K562 (cell line): ENCODE measurements around the gene AQP6. TPM values are rescaled to one million over a fixed set of nuclear protein-coding genes. Genes with fewer than 3 reads are reported as not detected.
A peak's percentile ranks its signal among the peaks of the same experiment; 100 is the strongest.

Experiments used
- ATAC-seq: fragments of 200-7000 bp; cut with Tn5 transposase; 3 replicates; pipeline ENCODE4 v1.9.1; 2020; ENCODE audit warnings: moderate library complexity
- BruUV-seq: library from RNA; stranded (reverse); fragments of 400-500 nt; replicated peaks from 2 replicates; lab custom pipeline; 2021; lab: Mats Ljungman, UMichigan
- CTCF ChIA-PET: fragments of 300-600 bp; formaldehyde crosslinking; extraction: SDS; loops from one replicate; lab custom pipeline; 2021; ENCODE audit warnings: low intra/inter-chr PET ratio; lab: Yijun Ruan, JAX
- POLR2A ChIA-PET: fragments of 300-600, 350-650 bp; sonication (Branson Sonifier 250); formaldehyde crosslinking; extraction: SDS; loops from one replicate; lab custom pipeline; 2021; ENCODE audit warnings: antibody characterized with exemption, inconsistent platforms; lab: Yijun Ruan, JAX
- DNase-seq, 4 experiments: peaks; one replicate each; pipeline versions ENCODE4 v3.0.0 to v3.0.0-alpha.2; 2011 to 2018; ENCODE audit warnings: low spot score in 3 of 4, mixed read lengths in 3 of 4; ENCODE audit errors: extremely low read depth in 1 of 4
- FAIRE-seq: peaks from 2 replicates; lab custom pipeline; 2011; peaks lifted over from hg19 to GRCh38; lab: Jason Lieb, UNC
- H2AFZ ChIP-seq: 2 replicates; pipeline ENCODE4 v1.6.0; 2011; ENCODE audit warnings: low read depth, low read length, control low read depth, inconsistent platforms
- H3K27ac ChIP-seq: fragments of 200-600 bp; 3 replicates; pipeline ENCODE4 v1.8.0; 2011; ENCODE audit warnings: low read depth, mild to moderate bottlenecking, control low read depth, inconsistent platforms, low read length, moderate library complexity, mixed read lengths; ENCODE audit errors: extremely low read depth
- H3K27me3 ChIP-seq, 2 experiments: fragments of 300-600 bp in 1 of 2; 2 replicates in 1 of 2; 3 replicates in 1 of 2; pipeline versions ENCODE4 v1.6.0 to v1.8.0; 2011; ENCODE audit warnings: inconsistent platforms in 2 of 2, low read length in 2 of 2, mild to moderate bottlenecking in 1 of 2, mixed read lengths in 1 of 2, moderate library complexity in 1 of 2; ENCODE audit not compliant: control insufficient read depth in 2 of 2, insufficient read depth in 2 of 2
- H3K36me3 ChIP-seq: fragments of 300-600 bp; 3 replicates; pipeline ENCODE4 v1.8.0; 2011; ENCODE audit warnings: mild to moderate bottlenecking, low read length, inconsistent platforms; ENCODE audit not compliant: control insufficient read depth, insufficient read depth
- H3K4me1 ChIP-seq, 2 experiments: fragments of 200-600 bp in 1 of 2; replicated peaks in 1 of 2; 2 replicates in 1 of 2; 3 replicates in 1 of 2; pipeline versions ENCODE4 v1.5.1 to v1.8.0; 2011; ENCODE audit warnings: inconsistent platforms in 2 of 2, low read length in 2 of 2, mild to moderate bottlenecking in 1 of 2, mixed read lengths in 1 of 2, moderate library complexity in 1 of 2; ENCODE audit not compliant: control insufficient read depth in 2 of 2, insufficient read depth in 2 of 2
- H3K4me2 ChIP-seq: 2 replicates; pipeline ENCODE4 v1.6.1; 2011; ENCODE audit warnings: low read length, control low read depth, inconsistent platforms, mixed read lengths; ENCODE audit not compliant: insufficient read depth
- H3K4me3 ChIP-seq: fragments of 200-600 bp; sonication (generic), shearing (Covaris generic); 2 replicates; pipeline ENCODE4 v1.5.1; 2016; ENCODE audit warnings: control low read depth, inconsistent platforms
- H3K79me2 ChIP-seq: fragments of 200-600 bp; 3 replicates; pipeline ENCODE4 v1.8.0; 2011; ENCODE audit warnings: low read length, inconsistent platforms; ENCODE audit not compliant: control insufficient read depth, insufficient read depth
- H3K9ac ChIP-seq, 2 experiments: 2 replicates each; pipeline versions ENCODE4 v1.6.0 to v1.6.1; 2011; ENCODE audit warnings: low read depth in 2 of 2, low read length in 2 of 2, control low read depth in 1 of 2, inconsistent platforms in 1 of 2, mild to moderate bottlenecking in 1 of 2, mixed read lengths in 1 of 2; ENCODE audit not compliant: insufficient read depth in 1 of 2
- H3K9me1 ChIP-seq: one replicate; pipeline ENCODE4 v1.6.0; 2011; ENCODE audit warnings: inconsistent platforms, mild to moderate bottlenecking, low read length, moderate library complexity; ENCODE audit not compliant: control insufficient read depth, insufficient read depth
- H3K9me3 ChIP-seq: replicated peaks from 2 replicates; pipeline ENCODE4 v1.5.1; 2011; ENCODE audit warnings: low read depth, low read length, inconsistent platforms; ENCODE audit not compliant: control insufficient read depth, insufficient read depth
- H4K20me1 ChIP-seq: replicated peaks from 2 replicates; pipeline ENCODE4 v1.6.1; 2011; ENCODE audit warnings: low read length, inconsistent platforms, mixed read lengths; ENCODE audit not compliant: control insufficient read depth, insufficient read depth
- BRD9 ChIP-seq: fragments of 450-650 bp; IDR thresholded peaks from 2 replicates; pipeline ENCODE4 v1.6.1; 2018; ENCODE audit warnings: low read depth; ENCODE audit not compliant: partially characterized antibody
- WGBS: fragments of 100-300 bp; shearing (Covaris generic); methylation state at CpG from one replicate; pipeline ENCODE4 v1.1.6; 2016; ENCODE audit warnings: low coverage, mixed read lengths; ENCODE audit not compliant: insufficient coverage; ENCODE audit errors: missing lambda C conversion rate; 5-methylcytosine and 5-hydroxymethylcytosine counted together
- in situ Hi-C: fragments of 300-500 bp; cut with MboI; formaldehyde crosslinking; loops from 4 replicates; pipeline ENCODE4 v1.15.0; 2018; ENCODE audit warnings: inconsistent platforms, mixed read lengths
- intact Hi-C: fragments of 100-400 bp; cut with micrococcal nuclease; formaldehyde crosslinking; loops from 2 replicates; pipeline ENCODE4 v1.14.2; 2022
- polyA plus RNA-seq, 8 experiments: library from polyadenylated mRNA; depleted of rRNA in 4 of 8; stranded (reverse) in 5 of 8; unstranded in 3 of 8; fragments of >200 nt; fragmentation: Nextera tagmentation in 2 of 8; fragmentation: Illumina TruSeq in 1 of 8; extraction: Ambion mirVana in 2 of 8; extraction: Trizol in 1 of 8; gene quantifications; 2 replicates each; pipeline versions ENCODE4 v1.2.1 to v1.2.3, GENCODE V29; 2011 to 2014; ENCODE audit warnings: inconsistent platforms in 1 of 8, missing spikeins in 1 of 8
- total RNA-seq, 7 experiments: library from RNA; depleted of rRNA in 6 of 7; stranded (reverse); fragments of >200 nt in 6 of 7; fragmentation: Illumina TruSeq in 2 of 7; extraction: Trizol in 2 of 7; gene quantifications; 2 replicates each; pipeline versions ENCODE4 v1.2.1 to v1.2.3, GENCODE V29; 2011 to 2021; ENCODE audit warnings: low replicate concordance in 1 of 7
- TF ChIP-seq, protein P1 (sequence below): fragments of 450-650 bp; formaldehyde crosslinking; IDR thresholded peaks from 2 replicates; pipeline ENCODE4 v1.4.0; 2022; ENCODE audit warnings: missing genetic modification characterization
- TF ChIP-seq, protein P2 (sequence below), 3 experiments: fragments of 200-800 bp in 1 of 3; sonication (Bioruptor generic) in 1 of 3; sonication (generic) in 1 of 3; formaldehyde crosslinking in 1 of 3; IDR thresholded peaks; 2 replicates each; pipeline versions ENCODE4 v1.6.1 to v1.8.0; 2016 to 2022; ENCODE audit warnings: mild to moderate bottlenecking in 2 of 3, missing compliant biosample characterization in 2 of 3, missing genetic modification characterization in 2 of 3, missing genetic modification reagents in 1 of 3

AQP6 gene
- total and polyA plus RNA-seq, 9 of the 15 experiments (the other 6 are each of a cell fraction or from before 2014, with no cell fraction given): 0.05 to 0.12 TPM; not detected in 7

DNA sequence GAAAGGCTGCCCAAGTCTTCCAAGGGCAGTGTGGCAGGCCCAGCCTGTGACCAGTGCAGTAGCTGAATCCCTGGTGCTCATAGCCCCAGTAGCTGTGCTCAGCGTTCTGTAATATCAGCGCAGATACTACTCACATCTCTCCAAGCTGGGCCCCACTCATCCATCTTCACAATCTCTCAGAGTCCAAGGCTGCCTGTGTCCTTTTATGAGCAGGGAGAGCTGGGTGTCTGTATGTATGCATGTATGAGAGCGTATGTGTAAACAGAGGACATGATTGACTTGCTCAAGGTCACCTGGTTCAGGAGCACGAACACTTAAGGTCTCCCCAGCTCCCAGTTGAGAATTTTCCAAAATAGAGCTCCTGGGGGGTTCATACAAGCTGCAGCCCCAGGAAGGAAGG lies 5.4 kb downstream of the AQP6 start:
- in situ Hi-C loops (no loop called here), intact Hi-C loops (no loop called here)
- H3K9ac ChIP-seq: no peak overlapping the region
- FAIRE-seq (no peak), ATAC-seq (no peak), DNase-seq (no peak)
- 64% methylated on average over 4 of the region's 4 CpGs for WGBS
- TF ChIP-seq, protein P1, sequence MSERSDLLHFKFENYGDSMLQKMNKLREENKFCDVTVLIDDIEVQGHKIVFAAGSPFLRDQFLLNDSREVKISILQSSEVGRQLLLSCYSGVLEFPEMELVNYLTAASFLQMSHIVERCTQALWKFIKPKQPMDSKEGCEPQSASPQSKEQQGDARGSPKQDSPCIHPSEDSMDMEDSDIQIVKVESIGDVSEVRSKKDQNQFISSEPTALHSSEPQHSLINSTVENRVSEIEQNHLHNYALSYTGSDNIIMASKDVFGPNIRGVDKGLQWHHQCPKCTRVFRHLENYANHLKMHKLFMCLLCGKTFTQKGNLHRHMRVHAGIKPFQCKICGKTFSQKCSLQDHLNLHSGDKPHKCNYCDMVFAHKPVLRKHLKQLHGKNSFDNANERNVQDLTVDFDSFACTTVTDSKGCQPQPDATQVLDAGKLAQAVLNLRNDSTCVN: no peak
- BruUV-seq: no TSS peak
- H3K36me3 ChIP-seq: no peaks in the 10 kb centered on the region
- H3K9me1 ChIP-seq: no peaks in the 10 kb centered on the region
- H3K4me3 ChIP-seq: no peak overlapping the region
- no peak overlapping the region for H2AFZ ChIP-seq
- no peaks in the 10 kb centered on the region for H3K9me3 ChIP-seq
- peaks cover 12 to 33% of the 10 kb centered on the region in 2 experiments for H3K4me1 ChIP-seq
- CTCF ChIA-PET: no interaction called here
- H3K79me2 ChIP-seq: no peaks in the 10 kb centered on the region
- H4K20me1 ChIP-seq: peaks cover 2% of the 10 kb centered on the region
- POLR2A ChIA-PET: interaction anchor here (0.6 to 1.8 kb wide), 3 partner anchors 12 to 133 kb away, joined by 3 to 6 read pairs (median 3); no protein-coding TSS in a partner anchor
- H3K4me2 ChIP-seq: no peak overlapping the region
- peaks cover 0 to 11% of the 10 kb centered on the region in 2 experiments; a peak in 2 of 5 replicates for H3K27me3 ChIP-seq
- no peak overlapping the region for H3K27ac ChIP-seq

DNA sequence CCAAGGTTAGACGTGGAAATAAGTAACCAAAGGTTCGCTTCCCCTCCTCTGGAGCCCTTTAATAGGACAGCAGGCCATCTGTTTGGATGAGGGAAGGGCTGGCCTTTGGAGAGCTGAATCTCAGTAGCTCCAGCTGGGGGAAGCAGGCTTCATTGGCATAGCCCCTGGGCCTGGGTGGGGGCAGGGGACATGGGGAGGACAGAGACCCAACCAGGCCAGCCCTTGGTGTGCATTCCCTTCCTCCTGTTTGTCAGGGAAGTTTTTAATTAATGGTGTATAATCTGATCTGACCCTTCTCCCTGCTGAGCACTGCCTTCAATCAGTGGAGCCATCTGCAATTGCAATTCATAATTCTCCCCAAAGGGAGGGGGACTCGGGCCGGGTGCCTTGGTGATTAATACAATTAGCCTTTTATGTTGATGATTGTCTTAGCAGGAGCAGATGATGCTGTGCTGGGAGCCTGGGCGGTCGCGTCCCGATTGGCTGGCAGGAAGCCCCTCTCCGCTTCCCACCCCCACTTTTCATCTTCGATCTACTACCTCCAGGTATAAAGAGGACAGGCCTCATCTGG lies 6.4 kb downstream of the AQP6 start:
- Histone ChIP-seq H3K9ac (no peak overlapping the region), H3K4me2 (no peak overlapping the region), H3K27ac (no peak overlapping the region), H3K27me3 (peaks cover 0 to 2% of the 10 kb centered on the region in 2 experiments; a peak in 1 of 5 replicates), H3K79me2 (no peaks in the 10 kb centered on the region), H4K20me1 (peaks cover under 1% of the 10 kb centered on the region), H3K36me3 (no peaks in the 10 kb centered on the region), H3K4me3 (no peak overlapping the region), H3K4me1 (peaks cover 19 to 31% of the 10 kb centered on the region in 2 experiments), H2AFZ (no peak overlapping the region), H3K9me1 (no peaks in the 10 kb centered on the region), H3K9me3 (no peaks in the 10 kb centered on the region)
- no peak for ATAC-seq
- no peak for TF ChIP-seq BRD9
- TF ChIP-seq, protein P2, sequence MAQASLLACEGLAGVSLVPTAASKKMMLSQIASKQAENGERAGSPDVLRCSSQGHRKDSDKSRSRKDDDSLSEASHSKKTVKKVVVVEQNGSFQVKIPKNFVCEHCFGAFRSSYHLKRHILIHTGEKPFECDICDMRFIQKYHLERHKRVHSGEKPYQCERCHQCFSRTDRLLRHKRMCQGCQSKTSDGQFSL (CRISPR knock-in tag; IDR thresholded peaks at IDR 0.05): no peak
- TF ChIP-seq, protein P2 (tag; IDR thresholded peaks at IDR 0.05): no peak
- DNase-seq: peak in 1 of 4 experiments; percentile 4
- in situ Hi-C loops: no loop called here
- WGBS: 76% methylated on average over 10 of the region's 10 CpGs
- intact Hi-C loops: no loop called here
- FAIRE-seq: no peak
- POLR2A ChIA-PET: interaction anchor here (1.0 to 1.8 kb wide), 2 partner anchors 12 to 46 kb away, joined by 6 read pairs; partner anchors contain the start of gene RACGAP1
- BruUV-seq: no TSS peak
- CTCF ChIA-PET: no interaction called here
